ENCODE measurements around the gene EXOSC6.
"Not testable (repeated sequence)": the region's sequence is repeated elsewhere in the genome, so short reads cannot be mapped to it uniquely, and the experiment has no call there.

DNA sequence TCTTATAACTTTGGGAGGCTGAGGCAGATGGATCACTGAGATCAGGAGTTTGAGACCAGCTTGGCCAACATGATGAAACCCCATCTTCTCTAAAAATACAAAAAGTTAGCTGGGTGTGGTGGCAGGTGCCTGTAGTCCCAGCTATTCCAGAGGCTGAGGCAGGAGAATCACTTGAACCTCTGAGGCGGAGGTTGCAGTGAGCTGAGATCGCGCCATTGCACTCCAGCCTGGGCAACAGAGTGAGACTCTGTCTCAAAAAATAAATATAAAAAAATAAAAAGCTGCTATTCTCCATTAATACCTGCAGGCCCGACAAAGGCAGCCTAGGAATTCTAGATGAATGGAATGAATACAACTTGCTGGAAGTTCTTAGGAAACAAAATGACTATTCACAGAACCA, 2.0 kb downstream of the EXOSC6 start:
- not testable (repeated sequence) for TF ChIP-seq POLR2A (IDR thresholded peaks at IDR 0.05)
- TF ChIP-seq, protein P1, sequence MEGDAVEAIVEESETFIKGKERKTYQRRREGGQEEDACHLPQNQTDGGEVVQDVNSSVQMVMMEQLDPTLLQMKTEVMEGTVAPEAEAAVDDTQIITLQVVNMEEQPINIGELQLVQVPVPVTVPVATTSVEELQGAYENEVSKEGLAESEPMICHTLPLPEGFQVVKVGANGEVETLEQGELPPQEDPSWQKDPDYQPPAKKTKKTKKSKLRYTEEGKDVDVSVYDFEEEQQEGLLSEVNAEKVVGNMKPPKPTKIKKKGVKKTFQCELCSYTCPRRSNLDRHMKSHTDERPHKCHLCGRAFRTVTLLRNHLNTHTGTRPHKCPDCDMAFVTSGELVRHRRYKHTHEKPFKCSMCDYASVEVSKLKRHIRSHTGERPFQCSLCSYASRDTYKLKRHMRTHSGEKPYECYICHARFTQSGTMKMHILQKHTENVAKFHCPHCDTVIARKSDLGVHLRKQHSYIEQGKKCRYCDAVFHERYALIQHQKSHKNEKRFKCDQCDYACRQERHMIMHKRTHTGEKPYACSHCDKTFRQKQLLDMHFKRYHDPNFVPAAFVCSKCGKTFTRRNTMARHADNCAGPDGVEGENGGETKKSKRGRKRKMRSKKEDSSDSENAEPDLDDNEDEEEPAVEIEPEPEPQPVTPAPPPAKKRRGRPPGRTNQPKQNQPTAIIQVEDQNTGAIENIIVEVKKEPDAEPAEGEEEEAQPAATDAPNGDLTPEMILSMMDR (IDR thresholded peaks at IDR 0.05): not testable (repeated sequence)
